K562 (cell line): Measurements from ENCODE around the gene MAGI1. TPM values are rescaled to one million over a fixed set of nuclear protein-coding genes. Genes with fewer than 3 reads are reported as not detected.

Source experiments
- ATAC-seq: fragments of 200-7000 bp; cut with Tn5 transposase; 3 replicates; pipeline ENCODE4 v1.9.1; 2020; ENCODE audit warnings: moderate library complexity
- BruUV-seq: library from RNA; stranded (reverse); fragments of 400-500 nt; replicated peaks from 2 replicates; lab custom pipeline; 2021; lab: Mats Ljungman, UMichigan
- CTCF ChIA-PET: fragments of 300-600 bp; formaldehyde crosslinking; extraction: SDS; loops from one replicate; lab custom pipeline; 2021; ENCODE audit warnings: low intra/inter-chr PET ratio; lab: Yijun Ruan, JAX
- POLR2A ChIA-PET: fragments of 300-600, 350-650 bp; sonication (Branson Sonifier 250); formaldehyde crosslinking; extraction: SDS; loops from one replicate; lab custom pipeline; 2021; ENCODE audit warnings: antibody characterized with exemption, inconsistent platforms; lab: Yijun Ruan, JAX
- DNase-seq, 4 experiments: peaks; one replicate each; pipeline versions ENCODE4 v3.0.0 to v3.0.0-alpha.2; 2011 to 2018; ENCODE audit warnings: low spot score in 3 of 4, mixed read lengths in 3 of 4; ENCODE audit errors: extremely low read depth in 1 of 4
- FAIRE-seq: peaks from 2 replicates; lab custom pipeline; 2011; peaks lifted over from hg19 to GRCh38; lab: Jason Lieb, UNC
- H2AFZ ChIP-seq: 2 replicates; pipeline ENCODE4 v1.6.0; 2011; ENCODE audit warnings: low read depth, low read length, control low read depth, inconsistent platforms
- H3K27ac ChIP-seq: fragments of 200-600 bp; 3 replicates; pipeline ENCODE4 v1.8.0; 2011; ENCODE audit warnings: low read depth, mild to moderate bottlenecking, control low read depth, inconsistent platforms, low read length, moderate library complexity, mixed read lengths; ENCODE audit errors: extremely low read depth
- H3K27me3 ChIP-seq, 2 experiments: fragments of 300-600 bp in 1 of 2; 2 replicates in 1 of 2; 3 replicates in 1 of 2; pipeline versions ENCODE4 v1.6.0 to v1.8.0; 2011; ENCODE audit warnings: inconsistent platforms in 2 of 2, low read length in 2 of 2, mild to moderate bottlenecking in 1 of 2, mixed read lengths in 1 of 2, moderate library complexity in 1 of 2; ENCODE audit not compliant: control insufficient read depth in 2 of 2, insufficient read depth in 2 of 2
- H3K36me3 ChIP-seq: fragments of 300-600 bp; 3 replicates; pipeline ENCODE4 v1.8.0; 2011; ENCODE audit warnings: mild to moderate bottlenecking, low read length, inconsistent platforms; ENCODE audit not compliant: control insufficient read depth, insufficient read depth
- H3K4me1 ChIP-seq, 2 experiments: fragments of 200-600 bp in 1 of 2; replicated peaks in 1 of 2; 2 replicates in 1 of 2; 3 replicates in 1 of 2; pipeline versions ENCODE4 v1.5.1 to v1.8.0; 2011; ENCODE audit warnings: inconsistent platforms in 2 of 2, low read length in 2 of 2, mild to moderate bottlenecking in 1 of 2, mixed read lengths in 1 of 2, moderate library complexity in 1 of 2; ENCODE audit not compliant: control insufficient read depth in 2 of 2, insufficient read depth in 2 of 2
- H3K4me2 ChIP-seq: 2 replicates; pipeline ENCODE4 v1.6.1; 2011; ENCODE audit warnings: low read length, control low read depth, inconsistent platforms, mixed read lengths; ENCODE audit not compliant: insufficient read depth
- H3K4me3 ChIP-seq: fragments of 200-600 bp; sonication (generic), shearing (Covaris generic); 2 replicates; pipeline ENCODE4 v1.5.1; 2016; ENCODE audit warnings: control low read depth, inconsistent platforms
- H3K79me2 ChIP-seq: fragments of 200-600 bp; 3 replicates; pipeline ENCODE4 v1.8.0; 2011; ENCODE audit warnings: low read length, inconsistent platforms; ENCODE audit not compliant: control insufficient read depth, insufficient read depth
- H3K9ac ChIP-seq, 2 experiments: 2 replicates each; pipeline versions ENCODE4 v1.6.0 to v1.6.1; 2011; ENCODE audit warnings: low read depth in 2 of 2, low read length in 2 of 2, control low read depth in 1 of 2, inconsistent platforms in 1 of 2, mild to moderate bottlenecking in 1 of 2, mixed read lengths in 1 of 2; ENCODE audit not compliant: insufficient read depth in 1 of 2
- H3K9me1 ChIP-seq: one replicate; pipeline ENCODE4 v1.6.0; 2011; ENCODE audit warnings: inconsistent platforms, mild to moderate bottlenecking, low read length, moderate library complexity; ENCODE audit not compliant: control insufficient read depth, insufficient read depth
- H3K9me3 ChIP-seq: replicated peaks from 2 replicates; pipeline ENCODE4 v1.5.1; 2011; ENCODE audit warnings: low read depth, low read length, inconsistent platforms; ENCODE audit not compliant: control insufficient read depth, insufficient read depth
- H4K20me1 ChIP-seq: replicated peaks from 2 replicates; pipeline ENCODE4 v1.6.1; 2011; ENCODE audit warnings: low read length, inconsistent platforms, mixed read lengths; ENCODE audit not compliant: control insufficient read depth, insufficient read depth
- BRF1 ChIP-seq: IDR thresholded peaks from 3 replicates; pipeline ENCODE4 v1.6.1; 2011; ENCODE audit warnings: borderline replicate concordance, mild to moderate bottlenecking; ENCODE audit not compliant: insufficient read length; ENCODE audit errors: extremely low read depth
- CGGBP1 ChIP-seq: fragments of 250-450 bp; sonication (Bioruptor Pico); IDR thresholded peaks from 2 replicates; pipeline ENCODE4 v1.9.0; 2021; ENCODE audit warnings: mild to moderate bottlenecking
- DMBX1 ChIP-seq: fragments of 250-450 bp; sonication (Bioruptor Pico); IDR thresholded peaks from 2 replicates; pipeline ENCODE4 v1.8.0; 2022; ENCODE audit warnings: inconsistent platforms, mild to moderate bottlenecking, moderate library complexity, borderline replicate concordance
- FOXM1 ChIP-seq, 2 experiments: fragments of 450-650 bp in 1 of 2; sonication (generic) in 1 of 2; formaldehyde crosslinking in 1 of 2; IDR thresholded peaks; 2 replicates each; pipeline versions ENCODE4 v1.6.1 to v1.9.0; 2017 to 2022; ENCODE audit warnings: low read depth in 2 of 2, mild to moderate bottlenecking in 2 of 2, missing genetic modification reagents in 1 of 2, moderate library complexity in 1 of 2
- HOMEZ ChIP-seq: fragments of 250-450 bp; sonication (Bioruptor Pico); IDR thresholded peaks from 2 replicates; pipeline ENCODE4 v1.4.0; 2020; ENCODE audit warnings: mild to moderate bottlenecking, moderate library complexity
- MXD1 ChIP-seq: fragments of 250-450 bp; sonication (Bioruptor Pico); IDR thresholded peaks from 2 replicates; pipeline ENCODE4 v1.8.0; 2021; ENCODE audit warnings: borderline replicate concordance, mild to moderate bottlenecking, moderate library complexity; ENCODE audit not compliant: poor library complexity, severe bottlenecking
- NR0B1 ChIP-seq: fragments of 450-650 bp; IDR thresholded peaks from one replicate; pipeline ENCODE4 v1.6.1; 2018; ENCODE audit warnings: mild to moderate bottlenecking, moderate library complexity; ENCODE audit not compliant: partially characterized antibody
- STAT5A ChIP-seq: IDR thresholded peaks from 2 replicates; pipeline ENCODE4 v1.6.1; 2012; ENCODE audit warnings: low read length, inconsistent platforms, borderline replicate concordance
- ZNF354B ChIP-seq: fragments of 250-450 bp; sonication (Bioruptor Pico); IDR thresholded peaks from 2 replicates; pipeline ENCODE4 v1.4.0; 2020
- WGBS: fragments of 100-300 bp; shearing (Covaris generic); methylation state at CpG from one replicate; pipeline ENCODE4 v1.1.6; 2016; ENCODE audit warnings: low coverage, mixed read lengths; ENCODE audit not compliant: insufficient coverage; ENCODE audit errors: missing lambda C conversion rate; 5-methylcytosine and 5-hydroxymethylcytosine counted together
- in situ Hi-C: fragments of 300-500 bp; cut with MboI; formaldehyde crosslinking; loops from 4 replicates; pipeline ENCODE4 v1.15.0; 2018; ENCODE audit warnings: inconsistent platforms, mixed read lengths
- intact Hi-C: fragments of 100-400 bp; cut with micrococcal nuclease; formaldehyde crosslinking; loops from 2 replicates; pipeline ENCODE4 v1.14.2; 2022
- polyA plus RNA-seq, 8 experiments: library from polyadenylated mRNA; depleted of rRNA in 4 of 8; stranded (reverse) in 5 of 8; unstranded in 3 of 8; fragments of >200 nt; fragmentation: Nextera tagmentation in 2 of 8; fragmentation: Illumina TruSeq in 1 of 8; extraction: Ambion mirVana in 2 of 8; extraction: Trizol in 1 of 8; gene quantifications; 2 replicates each; pipeline versions ENCODE4 v1.2.1 to v1.2.3, GENCODE V29; 2011 to 2014; ENCODE audit warnings: inconsistent platforms in 1 of 8, missing spikeins in 1 of 8
- total RNA-seq, 7 experiments: library from RNA; depleted of rRNA in 6 of 7; stranded (reverse); fragments of >200 nt in 6 of 7; fragmentation: Illumina TruSeq in 2 of 7; extraction: Trizol in 2 of 7; gene quantifications; 2 replicates each; pipeline versions ENCODE4 v1.2.1 to v1.2.3, GENCODE V29; 2011 to 2021; ENCODE audit warnings: low replicate concordance in 1 of 7

Gene MAGI1
- total and polyA plus RNA-seq, 9 of the 15 experiments (the other 6 are each of a cell fraction or from before 2014, with no cell fraction given), result 7.8 to 59.4 (median 43.2) TPM

- 9% methylated on average over 3 of the region's 3 CpGs for WGBS
- FAIRE-seq, result no peak
- in situ Hi-C loops, result loop anchor here (25.0 kb wide), 1 partner anchor 354 kb away; no protein-coding TSS in a partner anchor
Observed at GRCh38 chr3:65783117-65783516, 255.6 kb downstream of the MAGI1 start.

More at GRCh38 chr3:65783117-65783516, 255.6 kb downstream of the MAGI1 start:
- H3K79me2 ChIP-seq, result no peaks in the 10 kb centered on the region
- H3K9ac ChIP-seq, result no peak overlapping the region
- POLR2A ChIA-PET, result no interaction called here
- ATAC-seq, result no peak
- H3K4me1 ChIP-seq, result no peaks in the 10 kb centered on the region
- no peak overlapping the region for H3K4me2 ChIP-seq
- no peak for TF ChIP-seq CGGBP1
- TF ChIP-seq BRF1, result no peak
- TF ChIP-seq HOMEZ (CRISPR knock-in tag), result no peak
- TF ChIP-seq STAT5A, result no peak
- no peak for TF ChIP-seq ZNF354B (CRISPR knock-in tag)
- TF ChIP-seq DMBX1 (CRISPR knock-in tag), result no peak
- no peak for TF ChIP-seq MXD1
- TF ChIP-seq NR0B1, result no peak
- no peak for TF ChIP-seq FOXM1 (IDR thresholded peaks at IDR 0.05; ENCODE audit: low read depth)
- TF ChIP-seq FOXM1 (CRISPR knock-in tag; IDR thresholded peaks at IDR 0.05; ENCODE audit: low read depth), result no peak
- CTCF ChIA-PET, result no interaction called here
- intact Hi-C loops, result loop anchor here (10.0 kb wide), 1 partner anchor 132 kb away; no protein-coding TSS in a partner anchor
- H3K27ac ChIP-seq, result no peak overlapping the region
- H3K9me3 ChIP-seq, result no peaks in the 10 kb centered on the region
- no peaks in the 10 kb centered on the region for H3K9me1 ChIP-seq
- H4K20me1 ChIP-seq, result no peaks in the 10 kb centered on the region
- H3K27me3 ChIP-seq, result no peaks in the 10 kb centered on the region; a peak in 1 of 5 replicates
- H3K36me3 ChIP-seq, result no peaks in the 10 kb centered on the region
- H3K4me3 ChIP-seq, result no peak overlapping the region
- H2AFZ ChIP-seq, result no peak overlapping the region
- no peak for DNase-seq
- no TSS peak for BruUV-seq
